Measurements from ENCODE around the gene FHIP1B.
"Not testable (repeated sequence)": the region's sequence is repeated elsewhere in the genome, so short reads cannot be mapped to it uniquely, and the experiment has no call there.

FHIP1B gene

GRCh38 chr11:6251120-6251733 lies 16.8 kb upstream of the FHIP1B start:
- TF ChIP-seq ZNF274 (IDR thresholded peaks at IDR 0.05; ENCODE audit: low read depth, low read length) = no peak
- no peak for TF ChIP-seq SUZ12 (IDR thresholded peaks at IDR 0.05; ENCODE audit: extremely low read depth, insufficient read depth, insufficient read length)
- no peak for TF ChIP-seq YY1 (IDR thresholded peaks at IDR 0.05; ENCODE audit: insufficient read depth, insufficient read length)
- peak; percentile 78 for DNase-seq (ENCODE audit: low read depth, low spot score)
- Histone ChIP-seq H3K27me3 (ENCODE audit: insufficient read depth, insufficient read length) (peaks cover under 1% of the 10 kb centered on the region), H3K4me1 (ENCODE audit: insufficient read depth, insufficient read length) (no peaks in the 10 kb centered on the region), H3K4me3 (ENCODE audit: insufficient read length, low read depth) (no peak overlapping the region), H3K9me3 (ENCODE audit: insufficient read depth, low read length) (no peaks in the 10 kb centered on the region), H3K36me3 (ENCODE audit: insufficient read depth, insufficient read length, low read length) (no peaks in the 10 kb centered on the region), H3K9ac (ENCODE audit: insufficient read length, low read depth) (no peak overlapping the region)

GRCh38 chr11:6249770-6250555 lies 15.5 kb upstream of the FHIP1B start:
- H3K4me1 ChIP-seq (ENCODE audit: insufficient read depth, insufficient read length) = no peaks in the 10 kb centered on the region
- no peak overlapping the region for H3K4me3 ChIP-seq (ENCODE audit: insufficient read length, low read depth)
- H3K27me3 ChIP-seq (ENCODE audit: insufficient read depth, insufficient read length) = no peaks in the 10 kb centered on the region
- no peaks in the 10 kb centered on the region for H3K36me3 ChIP-seq (ENCODE audit: insufficient read depth, insufficient read length, low read length)
- no peak for TF ChIP-seq ZNF274 (IDR thresholded peaks at IDR 0.05; ENCODE audit: low read depth, low read length)
- no peak for TF ChIP-seq YY1 (IDR thresholded peaks at IDR 0.05; ENCODE audit: insufficient read depth, insufficient read length)
- no peak for TF ChIP-seq SUZ12 (IDR thresholded peaks at IDR 0.05; ENCODE audit: extremely low read depth, insufficient read depth, insufficient read length)
- DNase-seq (ENCODE audit: low read depth, low spot score) = no peak
- no peak overlapping the region for H3K9ac ChIP-seq (ENCODE audit: insufficient read length, low read depth)
- H3K9me3 ChIP-seq (ENCODE audit: insufficient read depth, low read length) = no peaks in the 10 kb centered on the region

GRCh38 chr11:6248897-6249296 lies 14.5 kb upstream of the FHIP1B start:
- not testable (repeated sequence) for H3K9me3 ChIP-seq (ENCODE audit: insufficient read depth, low read length); H3K4me3 ChIP-seq (ENCODE audit: insufficient read length, low read depth); H3K9ac ChIP-seq (ENCODE audit: insufficient read length, low read depth); DNase-seq (ENCODE audit: low read depth, low spot score); H3K27me3 ChIP-seq (ENCODE audit: insufficient read depth, insufficient read length); H3K36me3 ChIP-seq (ENCODE audit: insufficient read depth, insufficient read length, low read length); H3K4me1 ChIP-seq (ENCODE audit: insufficient read depth, insufficient read length)

- Histone ChIP-seq H3K36me3 (ENCODE audit: insufficient read depth, insufficient read length, low read length) (no peaks in the 10 kb centered on the region), H3K4me3 (ENCODE audit: insufficient read length, low read depth) (no peak overlapping the region), H3K9ac (ENCODE audit: insufficient read length, low read depth) (no peak overlapping the region), H3K27me3 (ENCODE audit: insufficient read depth, insufficient read length) (no peaks in the 10 kb centered on the region), H3K4me1 (ENCODE audit: insufficient read depth, insufficient read length) (no peaks in the 10 kb centered on the region), H3K9me3 (ENCODE audit: insufficient read depth, low read length) (no peaks in the 10 kb centered on the region)
- TF ChIP-seq SUZ12 (IDR thresholded peaks at IDR 0.05; ENCODE audit: extremely low read depth, insufficient read depth, insufficient read length) (no peak), YY1 (IDR thresholded peaks at IDR 0.05; ENCODE audit: insufficient read depth, insufficient read length) (no peak), ZNF274 (IDR thresholded peaks at IDR 0.05; ENCODE audit: low read depth, low read length) (no peak)
- DNase-seq (ENCODE audit: low read depth, low spot score) = no peak
Measured at GRCh38 chr11:6248248-6248647, 13.8 kb upstream of the FHIP1B start.

GRCh38 chr11:6245536-6245935 lies 11.1 kb upstream of the FHIP1B start:
- Histone ChIP-seq H3K9me3 (ENCODE audit: insufficient read depth, low read length) (no peaks in the 10 kb centered on the region), H3K36me3 (ENCODE audit: insufficient read depth, insufficient read length, low read length) (no peaks in the 10 kb centered on the region), H3K27me3 (ENCODE audit: insufficient read depth, insufficient read length) (no peaks in the 10 kb centered on the region), H3K4me3 (ENCODE audit: insufficient read length, low read depth) (no peak overlapping the region), H3K9ac (ENCODE audit: insufficient read length, low read depth) (no peak overlapping the region), H3K4me1 (ENCODE audit: insufficient read depth, insufficient read length) (no peaks in the 10 kb centered on the region)
- TF ChIP-seq SUZ12 (IDR thresholded peaks at IDR 0.05; ENCODE audit: extremely low read depth, insufficient read depth, insufficient read length) (no peak), YY1 (IDR thresholded peaks at IDR 0.05; ENCODE audit: insufficient read depth, insufficient read length) (no peak), ZNF274 (IDR thresholded peaks at IDR 0.05; ENCODE audit: low read depth, low read length) (no peak)
- DNase-seq (ENCODE audit: low read depth, low spot score) = no peak

- Histone ChIP-seq H3K36me3 (ENCODE audit: insufficient read depth, insufficient read length, low read length) (no peaks in the 10 kb centered on the region), H3K9ac (ENCODE audit: insufficient read length, low read depth) (no peak overlapping the region), H3K9me3 (ENCODE audit: insufficient read depth, low read length) (no peaks in the 10 kb centered on the region), H3K4me3 (ENCODE audit: insufficient read length, low read depth) (no peak overlapping the region), H3K4me1 (ENCODE audit: insufficient read depth, insufficient read length) (no peaks in the 10 kb centered on the region), H3K27me3 (ENCODE audit: insufficient read depth, insufficient read length) (no peaks in the 10 kb centered on the region)
- TF ChIP-seq YY1 (IDR thresholded peaks at IDR 0.05; ENCODE audit: insufficient read depth, insufficient read length) (no peak), SUZ12 (IDR thresholded peaks at IDR 0.05; ENCODE audit: extremely low read depth, insufficient read depth, insufficient read length) (no peak)
- no peak for DNase-seq (ENCODE audit: low read depth, low spot score)
Measured at GRCh38 chr11:6241316-6241715, 6.9 kb upstream of the FHIP1B start.

GRCh38 chr11:6240781-6241180 lies 6.3 kb upstream of the FHIP1B start:
- no peak overlapping the region for H3K9ac ChIP-seq (ENCODE audit: insufficient read length, low read depth)
- no peaks in the 10 kb centered on the region for H3K27me3 ChIP-seq (ENCODE audit: insufficient read depth, insufficient read length)
- no peaks in the 10 kb centered on the region for H3K9me3 ChIP-seq (ENCODE audit: insufficient read depth, low read length)
- H3K36me3 ChIP-seq (ENCODE audit: insufficient read depth, insufficient read length, low read length) = no peaks in the 10 kb centered on the region
- no peak for DNase-seq (ENCODE audit: low read depth, low spot score)
- no peak overlapping the region for H3K4me3 ChIP-seq (ENCODE audit: insufficient read length, low read depth)
- no peaks in the 10 kb centered on the region for H3K4me1 ChIP-seq (ENCODE audit: insufficient read depth, insufficient read length)
- no peak for TF ChIP-seq ZNF274 (IDR thresholded peaks at IDR 0.05; ENCODE audit: low read depth, low read length)
- no peak for TF ChIP-seq YY1 (IDR thresholded peaks at IDR 0.05; ENCODE audit: insufficient read depth, insufficient read length)
- no peak for TF ChIP-seq SUZ12 (IDR thresholded peaks at IDR 0.05; ENCODE audit: extremely low read depth, insufficient read depth, insufficient read length)
